ENCODE results near the gene SLC25A21. TPM values are rescaled to one million over a fixed set of nuclear protein-coding genes. Genes with fewer than 3 reads are reported as not detected.

The SLC25A21 gene
- polyA plus RNA-seq, 1 experiment, result 1.5 TPM

- H3K27me3 ChIP-seq (ENCODE audit: control insufficient read depth, insufficient read depth, low read length), result peaks cover 60% of the 10 kb centered on the region
- no peak overlapping the region for H3K27ac ChIP-seq (ENCODE audit: low read depth, low read length)
- peaks cover 19% of the 10 kb centered on the region for H3K9me3 ChIP-seq (ENCODE audit: control insufficient read depth, insufficient read depth, low read length)
- no peak for DNase-seq (ENCODE audit: low read depth, low spot score)
- CTCF ChIA-PET, result interaction anchor here (0.5 to 1.4 kb wide), 3 partner anchors 11 to 483 kb away, joined by 3 to 5 read pairs (median 3); no protein-coding TSS in a partner anchor
- POLR2A ChIA-PET, result no interaction called here
- H3K4me3 ChIP-seq (ENCODE audit: low read depth, low read length), result no peak overlapping the region
- TF ChIP-seq CTCF (IDR thresholded peaks at IDR 0.05; ENCODE audit: low read depth, low read length), result no peak
These were observed 505.8 kb downstream of the SLC25A21 start for GRCh38 chr14:36666416-36667206.

GRCh38 chr14:36665887-36666415, 506.5 kb downstream of the SLC25A21 start:
- ChIA-PET POLR2A (no interaction called here), CTCF (interaction anchor here (0.5 kb wide), 1 partner anchor 60 kb away, joined by 5 read pairs; no protein-coding TSS in a partner anchor)
- no peak for DNase-seq (ENCODE audit: low read depth, low spot score)
- H3K9me3 ChIP-seq (ENCODE audit: control insufficient read depth, insufficient read depth, low read length), result peaks cover 24% of the 10 kb centered on the region
- H3K27ac ChIP-seq (ENCODE audit: low read depth, low read length), result no peak overlapping the region
- H3K4me3 ChIP-seq (ENCODE audit: low read depth, low read length), result no peak overlapping the region
- no peak for TF ChIP-seq CTCF (IDR thresholded peaks at IDR 0.05; ENCODE audit: low read depth, low read length)
- peaks cover 66% of the 10 kb centered on the region for H3K27me3 ChIP-seq (ENCODE audit: control insufficient read depth, insufficient read depth, low read length)

GRCh38 chr14:36664322-36665193, 507.8 kb downstream of the SLC25A21 start:
- no peak for TF ChIP-seq CTCF (IDR thresholded peaks at IDR 0.05; ENCODE audit: low read depth, low read length)
- Histone ChIP-seq H3K4me3 (ENCODE audit: low read depth, low read length) (no peak overlapping the region), H3K9me3 (ENCODE audit: control insufficient read depth, insufficient read depth, low read length) (peaks cover 26% of the 10 kb centered on the region), H3K27ac (ENCODE audit: low read depth, low read length) (no peak overlapping the region), H3K27me3 (ENCODE audit: control insufficient read depth, insufficient read depth, low read length) (peaks cover 80% of the 10 kb centered on the region)
- no peak for DNase-seq (ENCODE audit: low read depth, low spot score)
- ChIA-PET CTCF (interaction anchor here (0.6 kb wide), 1 partner anchor 111 kb away, joined by 3 read pairs; no protein-coding TSS in a partner anchor), POLR2A (no interaction called here)

GRCh38 chr14:36663404-36664321, 508.7 kb downstream of the SLC25A21 start:
- Histone ChIP-seq H3K27me3 (ENCODE audit: control insufficient read depth, insufficient read depth, low read length) (peaks cover 88% of the 10 kb centered on the region), H3K27ac (ENCODE audit: low read depth, low read length) (no peak overlapping the region), H3K4me3 (ENCODE audit: low read depth, low read length) (peak overlapping the region; percentile 17; the same call in 1 of the 2 replicates), H3K9me3 (ENCODE audit: control insufficient read depth, insufficient read depth, low read length) (peaks cover 26% of the 10 kb centered on the region)
- DNase-seq (ENCODE audit: low read depth, low spot score), result no peak
- ChIA-PET CTCF (no interaction called here), POLR2A (no interaction called here)
- TF ChIP-seq CTCF (IDR thresholded peaks at IDR 0.05; ENCODE audit: low read depth, low read length), result no peak
